Endothelial cell of umbilical vein (primary cell): ENCODE data around the gene HFE. TPM values are rescaled to one million over a fixed set of nuclear protein-coding genes. Genes with fewer than 3 reads are reported as not detected.

Experiments used
- BruUV-seq: library from RNA; stranded (reverse); fragments of 400-500 nt; replicated peaks from 2 replicates; lab custom pipeline; 2021; lab: Mats Ljungman, UMichigan
- CTCF ChIA-PET: fragments of 300-600, 350-600 bp; sonication (Branson Sonifier 250); formaldehyde crosslinking; loops from one replicate; lab custom pipeline; 2021; ENCODE audit warnings: antibody characterized with exemption, inconsistent platforms; lab: Charles Lee
- POLR2A ChIA-PET: fragments of 300-600, 350-600 bp; sonication (Branson Sonifier 250); formaldehyde crosslinking; loops from one replicate; lab custom pipeline; 2021; ENCODE audit warnings: antibody characterized with exemption, inconsistent platforms; lab: Charles Lee
- DNase-seq: peaks from one replicate; pipeline ENCODE4 v3.0.0-alpha.2; 2011; ENCODE audit warnings: low read depth, low spot score
- FAIRE-seq: peaks from 2 replicates; lab custom pipeline; 2011; peaks lifted over from hg19 to GRCh38; lab: Jason Lieb, UNC
- H2AFZ ChIP-seq: 2 replicates; pipeline ENCODE4 v1.6.0; 2012; ENCODE audit warnings: low read depth, low read length, control low read depth, inconsistent platforms
- H3K27ac ChIP-seq: 2 replicates; pipeline ENCODE4 v1.5.1; 2011; ENCODE audit warnings: low read depth, mild to moderate bottlenecking, control low read depth, low read length, moderate library complexity; ENCODE audit not compliant: insufficient read depth
- H3K27me3 ChIP-seq, 2 experiments: 2 replicates each; pipeline versions ENCODE4 v1.6.0 to v1.6.1; 2011; ENCODE audit warnings: low read length in 2 of 2, mixed read lengths in 1 of 2; ENCODE audit not compliant: control insufficient read depth in 2 of 2, insufficient read depth in 2 of 2
- H3K36me3 ChIP-seq, 2 experiments: 2 replicates in 1 of 2; 3 replicates in 1 of 2; pipeline ENCODE4 v1.5.1; 2011; ENCODE audit warnings: low read length in 2 of 2, mild to moderate bottlenecking in 1 of 2, moderate library complexity in 1 of 2; ENCODE audit not compliant: control insufficient read depth in 2 of 2, insufficient read depth in 2 of 2; ENCODE audit errors: extremely low read depth in 1 of 2
- H3K4me1 ChIP-seq: 3 replicates; pipeline ENCODE4 v1.5.1; 2011; ENCODE audit warnings: mild to moderate bottlenecking, low read length; ENCODE audit not compliant: control insufficient read depth, insufficient read depth; ENCODE audit errors: extremely low read depth
- H3K4me2 ChIP-seq: 2 replicates; pipeline ENCODE4 v1.6.1; 2011; ENCODE audit warnings: low read length, control low read depth, mixed read lengths; ENCODE audit not compliant: insufficient read depth
- H3K4me3 ChIP-seq, 3 experiments: fragments of 200-600 bp in 1 of 3; sonication (generic), shearing (Covaris generic) in 1 of 3; replicated peaks in 1 of 3; 2 replicates each; pipeline ENCODE4 v1.5.1; 2011 to 2016; ENCODE audit warnings: control low read depth in 3 of 3, low read length in 3 of 3, mild to moderate bottlenecking in 2 of 3, inconsistent platforms in 1 of 3, low read depth in 1 of 3, moderate library complexity in 1 of 3; ENCODE audit not compliant: insufficient read depth in 1 of 3
- H3K79me2 ChIP-seq: 2 replicates; pipeline ENCODE4 v1.6.0; 2012; ENCODE audit warnings: low read length, inconsistent platforms; ENCODE audit not compliant: control insufficient read depth, insufficient read depth
- H3K9ac ChIP-seq: replicated peaks from 2 replicates; pipeline ENCODE3; 2011; ENCODE audit warnings: low read length, control low read depth; ENCODE audit not compliant: insufficient read depth; ENCODE audit errors: extremely low read depth
- H3K9me1 ChIP-seq: replicated peaks from 3 replicates; pipeline ENCODE4 v1.6.0; 2011; ENCODE audit warnings: mild to moderate bottlenecking, low read length; ENCODE audit not compliant: control insufficient read depth, insufficient read depth; ENCODE audit errors: extremely low read depth
- H3K9me3 ChIP-seq: replicated peaks from 2 replicates; pipeline ENCODE4 v1.5.1; 2012; ENCODE audit warnings: low read length, inconsistent platforms; ENCODE audit not compliant: control insufficient read depth, insufficient read depth
- H4K20me1 ChIP-seq: replicated peaks from 2 replicates; pipeline ENCODE3; 2011; ENCODE audit warnings: mild to moderate bottlenecking, low read length; ENCODE audit not compliant: control insufficient read depth, insufficient read depth; ENCODE audit errors: extremely low read depth
- FOS ChIP-seq: IDR thresholded peaks from 2 replicates; pipeline ENCODE4 v1.6.1; 2011; ENCODE audit warnings: mild to moderate bottlenecking, low read length, moderate library complexity, borderline replicate concordance; ENCODE audit not compliant: insufficient read depth
- JUN ChIP-seq: IDR thresholded peaks from 2 replicates; pipeline ENCODE4 v1.6.1; 2011; ENCODE audit warnings: borderline replicate concordance, low read depth; ENCODE audit not compliant: insufficient read length, insufficient read depth
- MYC ChIP-seq: IDR thresholded peaks from one replicate; pipeline ENCODE4 v1.6.1; 2011; ENCODE audit warnings: mild to moderate bottlenecking, low read depth, low read length
- POLR2A ChIP-seq: IDR thresholded peaks from 2 replicates; pipeline ENCODE4 v1.6.1; 2012; ENCODE audit warnings: low read depth, mild to moderate bottlenecking, control low read depth, low read length
- dilution Hi-C: fragments of 300-500 bp; cut with MboI; formaldehyde crosslinking; loops from one replicate; pipeline ENCODE4 v1.15.0; 2019; ENCODE audit warnings: low sequenced_read_pairs; ENCODE audit not compliant: extremely low pct_ligation_motif_present
- intact Hi-C: fragments of 100-400 bp; cut with micrococcal nuclease; formaldehyde crosslinking; loops from one replicate; pipeline ENCODE4 v1.10.0; 2022
- polyA plus RNA-seq, 4 experiments: library from polyadenylated mRNA; depleted of rRNA in 3 of 4; stranded (reverse) in 3 of 4; unstranded in 1 of 4; fragments of >200 nt; gene quantifications; 2 replicates each; pipeline versions ENCODE4 v1.2.1 to v1.2.3, GENCODE V29; 2011 to 2012; ENCODE audit warnings: missing spikeins in 1 of 4
- total RNA-seq: library from RNA; stranded (reverse); gene quantifications from 2 replicates; pipeline ENCODE4 v1.2.3, GENCODE V29; 2021
- TF ChIP-seq, protein P1 (sequence below): IDR thresholded peaks from 2 replicates; pipeline ENCODE4 v1.6.1; 2011; ENCODE audit not compliant: insufficient read depth, insufficient read length

The HFE gene
- total and polyA plus RNA-seq, 2 donors (not counting 3 experiments of a cell fraction or from before 2014, with no cell fraction given): 6.3 to 8.1 TPM

DNA sequence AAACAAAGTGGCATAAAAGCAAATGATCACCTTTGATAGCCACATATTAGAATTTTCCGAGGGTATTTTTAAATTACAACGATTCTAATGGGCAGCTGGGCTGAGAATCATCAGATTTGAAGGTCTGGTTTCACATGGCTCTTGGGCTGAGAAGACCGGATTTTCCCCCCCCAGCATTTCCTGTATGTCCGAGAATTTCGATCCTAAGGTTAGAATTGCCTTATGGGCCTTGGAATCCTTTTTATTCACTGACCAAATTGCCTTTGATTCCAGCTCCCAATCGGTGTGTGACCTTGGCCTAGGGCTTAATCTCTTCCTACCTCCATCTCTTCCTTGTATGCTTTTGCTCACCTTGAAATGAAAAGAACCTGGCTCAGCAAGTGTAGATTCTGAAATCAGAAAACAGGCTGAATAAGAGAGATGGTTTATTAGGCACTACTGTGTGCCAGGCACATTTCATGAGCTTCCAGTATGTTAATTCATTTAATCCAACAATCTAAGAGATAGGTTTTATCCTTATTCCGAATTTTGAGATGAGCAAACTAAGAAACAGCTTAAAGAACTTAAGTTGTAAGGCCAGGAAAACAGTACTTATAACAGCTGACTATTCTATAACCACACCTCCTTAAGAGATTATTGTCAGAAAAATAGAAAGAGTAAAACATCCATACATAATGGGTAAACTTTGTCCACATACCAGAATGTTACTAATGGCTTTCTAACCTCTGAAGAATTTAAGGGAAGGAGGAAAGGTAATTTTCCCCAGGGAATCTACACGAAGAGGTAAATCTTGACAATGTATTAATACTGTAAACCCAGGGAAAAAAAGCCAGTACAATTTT, 39.4 kb downstream of the HFE start:
- TF ChIP-seq MYC: no peak
- no peak for TF ChIP-seq FOS
- TF ChIP-seq JUN: no peak
- TF ChIP-seq POLR2A: no peak
- TF ChIP-seq, protein P1, sequence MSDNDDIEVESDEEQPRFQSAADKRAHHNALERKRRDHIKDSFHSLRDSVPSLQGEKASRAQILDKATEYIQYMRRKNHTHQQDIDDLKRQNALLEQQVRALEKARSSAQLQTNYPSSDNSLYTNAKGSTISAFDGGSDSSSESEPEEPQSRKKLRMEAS: no peak
- no peaks in the 10 kb centered on the region for H3K9me3 ChIP-seq
- H3K4me3 ChIP-seq: peak overlapping the region in 2 of 3 experiments; percentile 97 to 99
- no peaks in the 10 kb centered on the region for H3K9me1 ChIP-seq
- no peaks in the 10 kb centered on the region for H3K27me3 ChIP-seq
- peak overlapping the region; percentile 98 for H3K9ac ChIP-seq
- ChIA-PET CTCF (interaction anchor here (0.6 to 4.1 kb wide), 7 partner anchors 23 to 72 kb away, joined by 3 to 28 read pairs (median 4); a partner anchor contains a TSS), POLR2A (interaction anchor here (1.0 to 5.8 kb wide), 7 partner anchors 22 to 89 kb away, joined by 4 to 265 read pairs (median 25); a partner anchor contains a TSS)
- FAIRE-seq (no peak), DNase-seq (no peak)
- dilution Hi-C loops (no loop called here), intact Hi-C loops (loop anchor here (1.0 kb wide), 1 partner anchor 46 kb away; no protein-coding TSS in a partner anchor)
- H3K79me2 ChIP-seq: peaks cover 14% of the 10 kb centered on the region
- no TSS peak for BruUV-seq
- H2AFZ ChIP-seq: no peak overlapping the region
- H3K36me3 ChIP-seq: no peaks in the 10 kb centered on the region
- peak overlapping the region; percentile 67 for H3K27ac ChIP-seq
- H3K4me1 ChIP-seq: peaks cover 6% of the 10 kb centered on the region
- no peaks in the 10 kb centered on the region for H4K20me1 ChIP-seq
- H3K4me2 ChIP-seq: peak overlapping the region; percentile 95
